A549 (cell line): Measurements from ENCODE around the gene GABARAP.

Source experiments
- EP300 ChIP-seq, 2 experiments: fragments of >200 bp; sonication (Bioruptor Twin); formaldehyde crosslinking; IDR thresholded peaks; 2 replicates in 1 of 2; 3 replicates in 1 of 2; pipeline ENCODE4 v1.6.1; 2016 to 2017
- HDAC2 ChIP-seq: fragments of 200-600 bp; sonication (generic); IDR thresholded peaks from 2 replicates; pipeline ENCODE4 v1.6.1; 2016
- POLR2A ChIP-seq: IDR thresholded peaks from 2 replicates; pipeline ENCODE4 v1.6.1; 2012; ENCODE audit warnings: mild to moderate bottlenecking, low read length
- TF ChIP-seq, protein P1 (sequence below): fragments of >200 bp; sonication (Bioruptor Twin); formaldehyde crosslinking; IDR thresholded peaks from 3 replicates; pipeline ENCODE4 v1.5.1; 2016
- TF ChIP-seq, protein P2 (sequence below): fragments of 200-600 bp; sonication (generic); IDR thresholded peaks from 2 replicates; pipeline ENCODE4 v1.6.1; 2016; ENCODE audit warnings: antibody characterized with exemption, mild to moderate bottlenecking, moderate library complexity

DNA sequence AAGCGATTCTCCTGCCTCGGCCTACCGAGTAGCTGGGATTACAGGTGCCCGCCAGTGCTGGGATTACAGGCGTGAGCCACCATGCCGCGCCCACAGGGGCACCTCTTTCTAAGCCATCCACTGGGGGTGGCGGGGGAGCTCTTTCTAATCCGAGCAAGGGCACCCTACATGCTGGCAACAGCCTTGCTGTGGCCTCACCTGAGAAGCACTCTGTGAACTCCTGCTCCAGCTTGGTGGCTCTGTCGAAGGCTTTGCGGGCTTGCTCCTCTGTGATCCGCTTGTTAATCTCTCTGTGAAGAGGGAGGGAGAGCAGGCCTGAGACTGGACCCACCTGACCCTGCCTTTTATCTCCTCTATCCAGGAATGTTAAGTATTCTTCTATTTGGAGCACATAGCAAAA lies 51.2 kb downstream of the GABARAP start:
- TF ChIP-seq, protein P1, sequence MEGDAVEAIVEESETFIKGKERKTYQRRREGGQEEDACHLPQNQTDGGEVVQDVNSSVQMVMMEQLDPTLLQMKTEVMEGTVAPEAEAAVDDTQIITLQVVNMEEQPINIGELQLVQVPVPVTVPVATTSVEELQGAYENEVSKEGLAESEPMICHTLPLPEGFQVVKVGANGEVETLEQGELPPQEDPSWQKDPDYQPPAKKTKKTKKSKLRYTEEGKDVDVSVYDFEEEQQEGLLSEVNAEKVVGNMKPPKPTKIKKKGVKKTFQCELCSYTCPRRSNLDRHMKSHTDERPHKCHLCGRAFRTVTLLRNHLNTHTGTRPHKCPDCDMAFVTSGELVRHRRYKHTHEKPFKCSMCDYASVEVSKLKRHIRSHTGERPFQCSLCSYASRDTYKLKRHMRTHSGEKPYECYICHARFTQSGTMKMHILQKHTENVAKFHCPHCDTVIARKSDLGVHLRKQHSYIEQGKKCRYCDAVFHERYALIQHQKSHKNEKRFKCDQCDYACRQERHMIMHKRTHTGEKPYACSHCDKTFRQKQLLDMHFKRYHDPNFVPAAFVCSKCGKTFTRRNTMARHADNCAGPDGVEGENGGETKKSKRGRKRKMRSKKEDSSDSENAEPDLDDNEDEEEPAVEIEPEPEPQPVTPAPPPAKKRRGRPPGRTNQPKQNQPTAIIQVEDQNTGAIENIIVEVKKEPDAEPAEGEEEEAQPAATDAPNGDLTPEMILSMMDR, result no peak
- TF ChIP-seq POLR2A (no peak), HDAC2 (no peak), EP300 (IDR thresholded peaks at IDR 0.05) (no peak)
- TF ChIP-seq, protein P2, sequence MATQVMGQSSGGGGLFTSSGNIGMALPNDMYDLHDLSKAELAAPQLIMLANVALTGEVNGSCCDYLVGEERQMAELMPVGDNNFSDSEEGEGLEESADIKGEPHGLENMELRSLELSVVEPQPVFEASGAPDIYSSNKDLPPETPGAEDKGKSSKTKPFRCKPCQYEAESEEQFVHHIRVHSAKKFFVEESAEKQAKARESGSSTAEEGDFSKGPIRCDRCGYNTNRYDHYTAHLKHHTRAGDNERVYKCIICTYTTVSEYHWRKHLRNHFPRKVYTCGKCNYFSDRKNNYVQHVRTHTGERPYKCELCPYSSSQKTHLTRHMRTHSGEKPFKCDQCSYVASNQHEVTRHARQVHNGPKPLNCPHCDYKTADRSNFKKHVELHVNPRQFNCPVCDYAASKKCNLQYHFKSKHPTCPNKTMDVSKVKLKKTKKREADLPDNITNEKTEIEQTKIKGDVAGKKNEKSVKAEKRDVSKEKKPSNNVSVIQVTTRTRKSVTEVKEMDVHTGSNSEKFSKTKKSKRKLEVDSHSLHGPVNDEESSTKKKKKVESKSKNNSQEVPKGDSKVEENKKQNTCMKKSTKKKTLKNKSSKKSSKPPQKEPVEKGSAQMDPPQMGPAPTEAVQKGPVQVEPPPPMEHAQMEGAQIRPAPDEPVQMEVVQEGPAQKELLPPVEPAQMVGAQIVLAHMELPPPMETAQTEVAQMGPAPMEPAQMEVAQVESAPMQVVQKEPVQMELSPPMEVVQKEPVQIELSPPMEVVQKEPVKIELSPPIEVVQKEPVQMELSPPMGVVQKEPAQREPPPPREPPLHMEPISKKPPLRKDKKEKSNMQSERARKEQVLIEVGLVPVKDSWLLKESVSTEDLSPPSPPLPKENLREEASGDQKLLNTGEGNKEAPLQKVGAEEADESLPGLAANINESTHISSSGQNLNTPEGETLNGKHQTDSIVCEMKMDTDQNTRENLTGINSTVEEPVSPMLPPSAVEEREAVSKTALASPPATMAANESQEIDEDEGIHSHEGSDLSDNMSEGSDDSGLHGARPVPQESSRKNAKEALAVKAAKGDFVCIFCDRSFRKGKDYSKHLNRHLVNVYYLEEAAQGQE, result no peak
